HG03025 (cell line): ENCODE data around the gene PTTG1.

ENCODE experiments used
- ATAC-seq: cut with Tn5 transposase; IDR thresholded peaks from one replicate; pipeline ENCODE4 v1.9.1; 2021; ENCODE audit warnings: mild to moderate bottlenecking, moderate library complexity; ENCODE audit not compliant: unreplicated experiment, low FRiP score

PTTG1 gene

DNA sequence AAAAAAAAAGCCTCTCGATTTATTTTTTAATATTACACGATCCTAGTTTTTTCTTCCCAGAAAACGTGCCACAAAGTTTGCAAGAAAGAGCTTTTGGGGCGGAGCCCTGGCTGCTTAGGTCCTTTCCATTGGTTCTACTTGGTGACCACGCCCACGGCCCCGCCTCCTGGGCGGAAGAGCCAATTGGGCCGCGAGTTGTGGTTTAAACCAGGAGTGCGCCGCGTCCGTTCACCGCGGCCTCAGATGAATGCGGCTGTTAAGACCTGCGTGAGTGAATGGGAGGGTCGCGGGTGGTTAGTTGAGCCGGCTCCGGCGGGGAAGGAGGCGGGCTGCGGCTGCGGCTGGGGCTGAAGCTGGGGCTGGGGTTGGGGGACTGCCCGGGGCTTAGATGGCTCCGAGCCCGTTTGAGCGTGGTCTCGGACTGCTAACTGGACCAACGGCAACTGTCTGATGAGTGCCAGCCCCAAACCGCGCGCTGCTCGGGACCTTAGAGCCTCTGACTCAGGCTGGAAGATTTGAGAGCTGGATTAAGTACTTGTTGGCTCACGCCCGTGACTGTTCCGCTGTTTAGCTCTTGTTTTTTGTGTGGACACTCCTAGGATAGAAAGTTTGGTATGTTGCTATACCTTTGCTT lies at the start of gene PTTG1:
Gene PTTG1 (plus strand): TSS at position 231 of the 634 bp plus-strand sequence. CDS start 458 bp downstream, outside the sequence.
- peak; percentile 69 for ATAC-seq

- no peak for ATAC-seq
Measured at GRCh38 chr5:160375166-160375565, 46.5 kb upstream of the PTTG1 start.

DNA sequence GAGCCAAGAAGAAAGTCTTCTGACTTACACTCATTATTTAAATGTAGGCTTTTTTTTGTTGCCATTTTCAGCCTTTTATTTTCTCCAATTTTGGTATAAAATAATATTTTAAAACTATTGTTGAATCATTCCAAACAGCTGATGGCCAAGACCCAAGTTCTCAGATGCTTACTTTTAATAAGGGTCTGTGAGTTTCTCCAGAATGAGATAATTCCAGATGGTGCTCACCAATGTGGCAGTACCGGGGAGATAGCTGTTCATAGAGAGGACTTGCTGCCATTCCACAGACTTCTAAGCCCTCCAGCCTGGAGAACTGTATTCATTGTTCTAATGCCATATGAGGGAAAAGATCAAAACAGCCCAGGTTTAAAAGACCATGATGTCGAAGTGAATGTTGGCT lies 46.0 kb upstream of the PTTG1 start:
- no peak for ATAC-seq

- ATAC-seq = no peak
Measured at GRCh38 chr5:160376416-160376815, 45.2 kb upstream of the PTTG1 start.

DNA sequence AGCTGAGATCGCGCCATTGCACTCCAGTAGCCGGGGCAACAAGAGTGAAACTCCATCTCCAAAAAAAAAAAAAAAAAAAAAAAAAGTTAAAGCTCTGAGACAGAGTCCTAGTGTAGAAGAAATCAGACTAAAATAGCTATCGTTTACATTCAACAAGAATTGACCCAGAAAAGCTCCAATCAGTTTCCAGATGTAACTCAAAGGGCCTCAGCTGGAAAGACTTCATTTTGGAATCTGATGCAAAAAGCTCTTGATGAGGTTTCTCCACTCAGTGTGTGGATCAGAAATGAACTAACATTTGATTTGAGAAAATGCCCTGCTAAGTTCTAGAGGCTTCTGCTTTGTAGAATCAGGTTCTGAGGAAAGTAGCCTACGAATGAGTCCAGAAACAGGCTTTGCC lies 44.0 kb upstream of the PTTG1 start:
- no peak for ATAC-seq

GRCh38 chr5:160378330-160378729 lies 43.3 kb upstream of the PTTG1 start:
- ATAC-seq = no peak

DNA sequence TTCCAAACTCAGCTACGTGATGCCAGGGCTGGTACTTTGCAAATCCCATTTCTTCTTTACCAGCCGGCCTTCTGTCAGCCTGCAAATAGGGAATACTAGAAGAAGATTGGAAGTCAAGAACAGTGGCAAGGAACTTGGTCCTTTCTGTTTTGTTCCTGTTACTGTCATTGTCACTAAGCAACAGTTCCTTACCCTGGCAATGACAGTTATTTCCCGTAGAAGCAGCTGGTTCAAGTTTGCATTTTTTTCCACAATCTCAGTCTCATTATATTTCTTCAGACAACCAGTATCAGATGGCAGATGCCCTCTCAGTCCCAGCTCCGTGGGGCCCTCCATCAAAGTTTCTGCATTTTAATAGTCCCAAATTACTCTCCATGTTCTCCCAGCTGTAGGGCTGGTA lies 42.1 kb upstream of the PTTG1 start:
- no peak for ATAC-seq

GRCh38 chr5:160380041-160380440 lies 41.6 kb upstream of the PTTG1 start:
- ATAC-seq = no peak

- ATAC-seq = no peak
Measured at GRCh38 chr5:160382346-160382745, 39.3 kb upstream of the PTTG1 start.

GRCh38 chr5:160384681-160385080 lies 37.0 kb upstream of the PTTG1 start:
- no peak for ATAC-seq

- ATAC-seq = no peak
Measured at GRCh38 chr5:160385496-160385895, 36.2 kb upstream of the PTTG1 start.

DNA sequence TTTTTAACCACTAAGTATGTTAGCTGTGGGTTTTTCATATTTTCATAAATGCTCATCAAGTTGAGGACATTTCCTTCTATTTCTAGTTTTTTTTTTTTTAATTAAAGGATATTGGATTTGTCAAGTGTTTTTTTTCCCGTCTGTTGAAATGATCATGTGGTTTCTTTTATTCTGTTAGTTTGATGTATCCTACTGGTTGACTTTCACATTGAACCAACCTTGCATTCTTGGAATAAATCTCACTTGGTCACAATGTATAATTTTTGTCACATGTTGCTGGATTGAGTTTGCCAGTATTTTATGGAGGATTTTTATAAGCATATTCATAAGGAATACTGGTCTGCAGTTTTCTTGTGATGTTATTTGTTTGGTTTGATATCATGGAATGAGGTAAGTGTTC lies 34.2 kb upstream of the PTTG1 start:
- ATAC-seq = no peak

DNA sequence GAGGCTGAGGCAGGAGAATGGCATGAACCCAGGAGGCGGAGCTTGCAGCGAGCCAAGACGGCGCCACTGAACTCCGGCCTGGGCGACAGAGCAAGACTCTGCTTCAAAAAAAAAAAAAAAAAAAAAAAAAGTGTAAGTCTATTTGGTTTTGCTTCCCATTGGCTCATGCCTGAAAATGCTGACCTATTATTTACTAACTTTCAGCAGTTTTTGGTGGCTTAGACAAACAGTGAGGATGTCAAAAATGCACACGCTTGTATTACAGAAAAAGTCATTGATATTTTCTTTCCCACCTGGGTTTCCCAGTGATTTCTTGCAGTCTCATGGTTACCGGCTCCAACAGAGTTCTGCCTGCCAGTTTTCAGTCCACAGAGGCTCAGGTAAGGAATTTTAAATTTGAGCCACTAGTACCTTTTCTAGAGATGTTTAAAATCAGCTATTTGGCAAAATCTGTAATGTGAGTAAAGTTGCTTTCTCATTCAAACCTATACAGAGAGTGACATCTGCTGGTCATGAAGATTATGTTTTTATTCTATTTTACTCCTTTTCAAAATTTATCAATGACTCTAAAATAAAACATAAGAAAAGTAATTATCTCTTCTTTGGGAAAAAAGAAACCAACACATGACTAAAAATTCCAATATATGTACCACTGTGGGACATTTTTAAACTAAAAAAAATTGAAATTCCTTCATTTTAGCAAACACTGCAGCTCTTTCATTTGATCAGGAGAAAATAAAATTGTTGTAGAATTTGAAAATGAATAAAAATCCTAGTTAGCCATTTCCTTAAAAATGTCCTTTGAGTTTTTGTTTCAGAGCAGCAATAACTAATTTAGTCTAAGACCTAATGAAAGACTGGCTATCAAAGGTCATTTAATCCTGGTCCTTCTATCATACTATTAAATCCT lies 30.6 kb upstream of the PTTG1 start:
- no peak for ATAC-seq

- ATAC-seq = no peak
Measured at GRCh38 chr5:160395111-160395510, 26.5 kb upstream of the PTTG1 start.

DNA sequence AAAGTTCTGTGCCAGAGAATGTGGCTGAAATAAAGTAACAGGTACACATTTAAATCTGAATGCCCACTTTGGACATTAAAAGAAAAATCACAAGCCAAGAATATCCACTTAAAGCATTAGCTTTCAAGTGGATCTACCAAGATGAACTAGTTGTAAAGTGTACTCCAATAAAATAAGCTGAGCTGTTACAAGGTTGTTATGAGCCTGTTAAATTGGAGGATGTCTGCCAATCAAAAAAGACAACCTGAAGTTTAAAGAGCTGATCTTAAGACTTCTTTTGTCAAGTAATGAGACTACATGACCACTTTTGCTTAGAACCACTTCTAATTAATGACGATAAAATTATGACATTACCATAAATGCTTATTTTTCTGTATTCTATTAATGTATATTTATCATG lies 24.2 kb upstream of the PTTG1 start:
- no peak for ATAC-seq

DNA sequence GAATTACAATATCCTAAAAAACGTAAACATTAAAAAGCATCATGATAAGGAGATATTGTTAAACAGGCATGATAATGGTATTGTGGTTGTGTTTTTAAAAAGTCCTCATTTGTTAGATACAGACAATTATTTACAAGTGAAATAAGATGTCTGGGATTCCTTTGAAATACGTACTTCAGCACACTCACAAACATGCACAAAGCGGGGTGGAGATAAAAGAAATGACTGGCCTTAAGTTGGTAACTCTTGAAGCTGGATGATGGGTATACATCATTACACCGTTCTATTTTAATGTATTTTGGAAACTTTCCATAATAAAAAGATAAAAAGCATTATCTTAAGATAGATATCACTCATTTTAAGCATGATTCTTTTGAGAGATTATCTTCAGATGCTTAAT lies 22.8 kb upstream of the PTTG1 start:
- no peak for ATAC-seq

DNA sequence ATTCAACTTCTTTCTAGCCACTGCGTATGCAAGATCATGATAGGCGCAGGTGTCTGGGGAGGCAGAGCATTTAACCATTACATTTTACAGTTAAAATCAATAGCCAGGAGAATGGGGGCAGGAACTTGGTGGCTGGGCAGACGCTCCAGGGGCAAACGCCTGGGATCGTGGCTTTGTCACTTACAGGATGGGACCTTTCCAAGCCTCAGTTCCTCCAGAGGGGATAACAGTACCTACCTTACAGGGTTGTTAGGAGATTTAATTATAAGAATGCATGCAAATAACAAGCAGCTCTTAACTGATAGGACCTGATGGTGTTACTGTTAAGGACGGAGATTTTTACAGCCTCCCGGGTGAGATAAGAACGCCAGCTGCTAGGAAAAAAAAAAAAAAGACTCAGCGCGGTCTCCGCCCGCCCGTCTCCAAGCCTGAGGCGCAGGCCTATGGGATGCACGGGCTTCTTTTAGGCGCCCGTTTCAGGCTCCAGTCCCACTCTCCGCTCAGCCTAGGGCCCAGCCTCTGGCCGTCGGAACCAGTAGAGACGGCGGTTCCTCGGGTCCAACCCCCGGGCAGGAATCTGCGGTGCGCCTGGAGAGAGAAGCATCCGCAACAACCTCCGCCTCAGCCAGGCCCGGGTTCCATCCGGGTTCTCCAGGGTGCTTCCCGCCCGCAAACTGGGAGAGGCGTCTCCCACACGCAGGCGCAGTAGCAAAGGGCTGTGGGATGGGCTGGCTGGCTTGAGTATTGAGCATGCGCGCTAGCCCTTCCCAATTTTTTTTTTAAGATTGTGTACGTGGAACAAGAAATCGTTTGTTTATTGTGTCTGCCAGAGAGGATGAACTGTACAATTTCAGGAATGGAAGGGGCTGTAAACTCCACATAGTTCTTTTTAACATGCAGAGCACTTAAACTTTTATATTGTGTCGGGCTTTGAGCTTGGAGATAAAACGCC lies 22.0 kb upstream of the PTTG1 start, which contains the start of gene FAM200C:
Gene FAM200C (minus strand): TSS at position 653 of the 952 bp plus-strand sequence. CDS start 4,564 bp downstream, outside the sequence.
- ATAC-seq = peak; percentile 85

- ATAC-seq = peak; percentile 52
Measured at GRCh38 chr5:160418561-160419457, 2.8 kb upstream of the PTTG1 start, which contains the start of gene SLU7. SLU7 (minus strand) TSS chr5:160419081; CDS start chr5:160415294, 3,787 bp downstream.
